ENCODE results near the gene CADM1. TPM values are rescaled to one million over a fixed set of nuclear protein-coding genes. Genes with fewer than 3 reads are reported as not detected.

CADM1 gene
- total RNA-seq, 1 donor from 2014 or later, result 248 TPM

- no peak for DNase-seq
Measured at GRCh38 chr11:115349335-115350017, 154.7 kb downstream of the CADM1 start.

- DNase-seq, result no peak
Measured at GRCh38 chr11:115348416-115348815, 155.8 kb downstream of the CADM1 start.

GRCh38 chr11:115347106-115347505 is 157.1 kb downstream of the CADM1 start:
- no peak for DNase-seq

- no peak for DNase-seq
Measured at GRCh38 chr11:115345840-115346239, 158.4 kb downstream of the CADM1 start.

- no peak for DNase-seq
Measured at GRCh38 chr11:115345361-115345760, 158.9 kb downstream of the CADM1 start.

GRCh38 chr11:115344846-115345245 is 159.4 kb downstream of the CADM1 start:
- no peak for DNase-seq

GRCh38 chr11:115342142-115342541 is 162.1 kb downstream of the CADM1 start:
- no peak for DNase-seq

- no peak for DNase-seq
Measured at GRCh38 chr11:115340874-115341273, 163.3 kb downstream of the CADM1 start.

GRCh38 chr11:115338476-115338875 is 165.7 kb downstream of the CADM1 start:
- no peak for DNase-seq

- no peak for DNase-seq
Measured at GRCh38 chr11:115334932-115335788, 169.1 kb downstream of the CADM1 start.

- DNase-seq, result no peak
Measured at GRCh38 chr11:115333949-115334348, 170.3 kb downstream of the CADM1 start.

GRCh38 chr11:115333121-115333520 is 171.1 kb downstream of the CADM1 start:
- no peak for DNase-seq

- no peak for DNase-seq
Measured at GRCh38 chr11:115330684-115331482, 173.3 kb downstream of the CADM1 start.

- no peak for DNase-seq
Measured at GRCh38 chr11:115326526-115326925, 177.7 kb downstream of the CADM1 start.

- DNase-seq, result no peak
Measured at GRCh38 chr11:115325523-115325922, 178.7 kb downstream of the CADM1 start.

- no peak for DNase-seq
Measured at GRCh38 chr11:115324581-115325432, 179.4 kb downstream of the CADM1 start.

- no peak for DNase-seq
Measured at GRCh38 chr11:115322553-115323203, 181.5 kb downstream of the CADM1 start.

- no peak for DNase-seq
Measured at GRCh38 chr11:115321605-115322289, 182.5 kb downstream of the CADM1 start.

- DNase-seq, result no peak
Measured at GRCh38 chr11:115317277-115318185, 186.7 kb downstream of the CADM1 start.

- no peak for DNase-seq
Measured at GRCh38 chr11:115316696-115317095, 187.5 kb downstream of the CADM1 start.

All from occipital lobe (tissue), 2 donors.